Duodenal mucosa (tissue), 2 donors: ENCODE measurements around the gene SYNE3.

Experiments used
- H3K27ac ChIP-seq: one replicate; pipeline ENCODE4 v1.7.0; 2013; ENCODE audit warnings: low read depth, low read length
- H3K27me3 ChIP-seq, 2 donors: one replicate each; pipeline ENCODE4 v1.7.0; 2013; ENCODE audit warnings: low read length in 2 of 2, control low read depth in 1 of 2; ENCODE audit not compliant: insufficient read depth in 2 of 2, control insufficient read depth in 1 of 2
- H3K36me3 ChIP-seq, 2 donors: one replicate each; pipeline ENCODE4 v1.7.0; 2013; ENCODE audit warnings: low read length in 2 of 2, control low read depth in 1 of 2; ENCODE audit not compliant: insufficient read depth in 2 of 2, control insufficient read depth in 1 of 2
- H3K4me1 ChIP-seq, 2 donors: one replicate each; pipeline ENCODE4 v1.7.0; 2013; ENCODE audit warnings: low read length in 2 of 2, control low read depth in 1 of 2; ENCODE audit not compliant: insufficient read depth in 2 of 2, control insufficient read depth in 1 of 2
- H3K4me3 ChIP-seq, 2 donors: one replicate each; pipeline ENCODE4 v1.7.0; 2013; ENCODE audit warnings: low read length in 2 of 2, low read depth in 1 of 2
- H3K9ac ChIP-seq, 2 donors: one replicate each; pipeline ENCODE4 v1.7.0; 2013; ENCODE audit warnings: low read length in 2 of 2, low read depth in 1 of 2
- H3K9me3 ChIP-seq, 2 donors: one replicate each; pipeline ENCODE4 v1.7.0; 2013; ENCODE audit warnings: low read length in 2 of 2, control low read depth in 1 of 2; ENCODE audit not compliant: control insufficient read depth in 1 of 2

Gene SYNE3

DNA sequence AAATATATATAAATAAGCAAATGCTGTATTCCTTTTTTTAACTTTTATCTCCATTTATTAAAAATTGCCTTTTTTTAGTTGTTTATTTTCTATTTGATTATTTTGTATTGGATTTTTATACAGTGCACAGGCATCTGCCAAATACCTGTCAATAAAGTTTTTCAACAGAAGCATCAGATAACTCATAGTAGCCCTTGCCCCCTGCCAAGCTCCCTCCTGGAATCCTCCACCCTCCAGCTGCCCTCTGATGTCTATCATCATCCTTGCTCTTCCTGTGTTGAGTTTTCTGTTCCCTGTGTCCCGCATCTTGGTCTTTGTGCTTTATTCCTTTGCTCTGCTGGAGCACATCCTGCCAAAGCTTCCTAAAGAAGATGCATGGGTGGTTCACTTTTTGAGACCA, 35.0 kb upstream of the SYNE3 start:
- no peaks in the 10 kb centered on the region for H3K9me3 ChIP-seq

DNA sequence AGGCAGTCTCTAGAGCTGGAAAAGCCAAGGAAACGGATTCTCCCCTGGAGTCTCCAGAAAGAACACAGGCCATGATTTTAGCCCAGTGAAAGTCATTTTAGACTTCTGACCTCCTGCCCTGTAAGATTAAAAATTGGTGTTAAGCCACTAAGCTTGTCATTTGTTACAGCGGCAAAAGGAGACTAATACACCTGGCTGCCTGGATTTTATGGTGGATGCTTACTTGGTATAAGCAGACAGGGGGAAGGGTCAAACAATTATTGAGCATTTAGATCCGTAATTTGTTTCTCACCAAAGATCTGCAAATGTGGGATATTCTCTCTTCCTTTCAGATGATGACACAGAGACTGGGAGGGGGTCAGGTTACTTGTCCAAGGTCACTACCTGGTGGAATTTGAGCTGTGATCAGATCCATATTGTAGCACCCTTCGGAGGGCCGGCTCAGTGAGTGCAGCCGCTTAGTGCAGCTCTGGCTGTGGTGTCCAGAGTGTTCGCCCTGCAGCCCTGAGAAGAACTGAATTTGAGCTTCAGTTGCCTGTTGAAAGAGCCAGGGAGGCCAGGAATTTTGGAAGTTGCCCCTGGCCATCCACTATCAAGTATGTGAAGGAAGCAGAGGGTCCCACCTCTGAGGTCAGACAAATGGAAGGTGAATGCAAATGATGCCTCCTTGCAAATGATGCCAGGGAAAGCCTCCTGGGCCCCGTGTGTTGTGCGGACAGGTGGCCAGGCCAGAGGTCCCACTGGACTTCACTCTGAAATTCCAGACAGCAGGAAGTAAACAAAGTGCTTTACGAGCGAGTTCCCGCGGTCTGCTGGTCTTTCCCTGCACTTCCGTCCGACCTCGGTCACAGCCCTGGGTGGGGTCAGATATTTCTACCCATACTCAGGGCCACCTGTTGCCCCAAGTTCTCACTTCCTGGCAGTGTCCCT, 33.5 kb upstream of the SYNE3 start:
- Histone ChIP-seq H3K9ac (no peak overlapping the region), H3K27me3 (no peaks in the 10 kb centered on the region), H3K9me3 (no peaks in the 10 kb centered on the region), H3K4me3 (no peak overlapping the region), H3K36me3 (peaks cover 0 to 6% of the 10 kb centered on the region in 2 donors), H3K27ac (no peak overlapping the region), H3K4me1 (no peaks in the 10 kb centered on the region)

More for the DNA sequence above, 35.0 kb upstream of the SYNE3 start:
- no peaks in the 10 kb centered on the region for H3K4me1 ChIP-seq
- H3K27me3 ChIP-seq, result no peaks in the 10 kb centered on the region
- no peak overlapping the region for H3K27ac ChIP-seq
- H3K36me3 ChIP-seq, result no peaks in the 10 kb centered on the region
- H3K9ac ChIP-seq, result no peak overlapping the region
- no peak overlapping the region for H3K4me3 ChIP-seq

DNA sequence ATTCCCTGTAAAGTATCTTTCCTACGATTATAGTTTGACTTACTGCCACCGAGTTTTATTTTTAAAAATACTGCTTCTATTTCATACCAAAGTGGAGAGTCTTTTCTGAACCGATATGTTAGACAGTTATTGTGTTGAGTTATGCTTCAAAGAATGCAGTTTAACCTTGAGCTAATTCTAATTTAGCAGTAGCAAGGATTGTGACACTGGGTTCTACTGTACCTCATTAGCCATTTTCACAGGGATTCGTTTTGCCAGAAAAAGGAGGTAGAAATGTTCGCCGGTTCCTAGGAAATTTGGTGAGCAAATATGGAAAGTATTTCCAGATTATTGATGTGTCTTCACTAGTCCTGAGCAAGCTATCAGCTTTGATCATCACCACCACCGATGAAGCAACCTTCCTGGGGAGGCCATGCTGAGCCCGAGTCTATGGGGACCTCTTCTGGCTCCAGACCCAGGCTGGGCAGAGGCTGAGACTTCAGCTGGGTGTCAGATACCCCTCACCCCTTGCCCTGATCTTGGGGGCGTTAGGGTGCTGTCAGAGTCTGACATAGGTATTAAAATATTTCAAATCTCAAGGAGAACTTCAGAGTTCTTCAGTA, 32.0 kb upstream of the SYNE3 start:
- no peak overlapping the region for H3K4me3 ChIP-seq
- H3K9me3 ChIP-seq, result no peaks in the 10 kb centered on the region
- H3K4me1 ChIP-seq, result no peaks in the 10 kb centered on the region
- H3K36me3 ChIP-seq, result peaks cover 0 to 12% of the 10 kb centered on the region in 2 donors
- H3K27ac ChIP-seq, result no peak overlapping the region
- no peaks in the 10 kb centered on the region for H3K27me3 ChIP-seq
- H3K9ac ChIP-seq, result no peak overlapping the region

DNA sequence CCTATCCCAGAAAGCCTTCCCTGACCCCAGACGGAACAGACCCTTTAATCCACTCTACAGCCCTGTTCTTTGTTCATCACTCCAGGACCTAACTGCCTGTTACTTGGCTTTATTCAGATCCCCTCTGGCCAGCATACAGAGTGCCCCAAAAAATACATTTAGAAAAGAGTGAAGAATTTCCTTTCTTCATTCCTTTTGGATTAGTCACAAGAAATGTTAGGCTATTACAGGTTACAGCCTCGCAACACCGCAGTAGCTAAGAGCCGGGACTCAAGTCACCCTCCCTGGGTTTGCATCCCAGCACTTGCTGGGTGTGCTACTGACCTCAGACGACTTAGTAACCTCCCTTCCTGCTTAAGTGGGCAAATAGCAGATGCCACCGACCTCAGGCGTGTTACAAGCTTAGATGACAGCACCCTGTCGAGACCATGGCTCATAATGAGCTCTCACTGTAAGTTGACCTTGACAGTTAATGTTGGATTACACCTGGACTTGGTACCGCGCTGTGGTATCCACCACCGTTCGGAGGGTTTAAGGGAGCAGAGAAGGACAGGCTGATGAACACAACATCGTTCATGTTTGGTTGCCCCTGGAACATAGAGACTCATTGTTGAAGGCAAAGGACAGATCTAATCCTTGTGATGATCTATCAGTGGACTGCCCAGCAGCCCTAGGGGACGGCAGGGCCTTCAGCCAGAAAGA, 31.3 kb upstream of the SYNE3 start:
- H3K4me3 ChIP-seq, result no peak overlapping the region
- H3K36me3 ChIP-seq, result peaks cover 0 to 12% of the 10 kb centered on the region in 2 donors
- no peaks in the 10 kb centered on the region for H3K9me3 ChIP-seq
- no peak overlapping the region for H3K27ac ChIP-seq
- H3K27me3 ChIP-seq, result no peaks in the 10 kb centered on the region
- H3K4me1 ChIP-seq, result no peaks in the 10 kb centered on the region
- no peak overlapping the region for H3K9ac ChIP-seq

DNA sequence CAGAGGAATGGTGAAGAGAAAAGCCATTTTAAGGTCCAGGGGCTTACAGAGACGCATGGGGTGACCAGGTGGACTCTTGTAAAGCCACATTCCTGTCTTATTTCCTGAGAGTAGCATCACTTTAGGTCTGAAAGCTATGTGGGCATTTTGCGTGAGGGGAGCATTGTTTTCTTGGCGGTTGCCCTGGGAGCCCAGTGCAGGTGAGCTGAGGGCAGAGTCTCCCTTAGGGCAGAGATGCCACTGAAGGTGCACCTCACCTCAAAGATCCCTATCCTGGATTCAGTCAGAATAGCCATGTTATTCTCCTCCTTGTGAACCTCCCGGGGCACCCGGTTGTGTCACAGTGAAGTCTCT, 30.8 kb upstream of the SYNE3 start:
- no peak overlapping the region for H3K9ac ChIP-seq
- H3K4me1 ChIP-seq, result no peaks in the 10 kb centered on the region
- H3K4me3 ChIP-seq, result no peak overlapping the region
- H3K9me3 ChIP-seq, result no peaks in the 10 kb centered on the region
- H3K27ac ChIP-seq, result no peak overlapping the region
- H3K36me3 ChIP-seq, result peaks cover 0 to 12% of the 10 kb centered on the region in 2 donors
- no peaks in the 10 kb centered on the region for H3K27me3 ChIP-seq

DNA sequence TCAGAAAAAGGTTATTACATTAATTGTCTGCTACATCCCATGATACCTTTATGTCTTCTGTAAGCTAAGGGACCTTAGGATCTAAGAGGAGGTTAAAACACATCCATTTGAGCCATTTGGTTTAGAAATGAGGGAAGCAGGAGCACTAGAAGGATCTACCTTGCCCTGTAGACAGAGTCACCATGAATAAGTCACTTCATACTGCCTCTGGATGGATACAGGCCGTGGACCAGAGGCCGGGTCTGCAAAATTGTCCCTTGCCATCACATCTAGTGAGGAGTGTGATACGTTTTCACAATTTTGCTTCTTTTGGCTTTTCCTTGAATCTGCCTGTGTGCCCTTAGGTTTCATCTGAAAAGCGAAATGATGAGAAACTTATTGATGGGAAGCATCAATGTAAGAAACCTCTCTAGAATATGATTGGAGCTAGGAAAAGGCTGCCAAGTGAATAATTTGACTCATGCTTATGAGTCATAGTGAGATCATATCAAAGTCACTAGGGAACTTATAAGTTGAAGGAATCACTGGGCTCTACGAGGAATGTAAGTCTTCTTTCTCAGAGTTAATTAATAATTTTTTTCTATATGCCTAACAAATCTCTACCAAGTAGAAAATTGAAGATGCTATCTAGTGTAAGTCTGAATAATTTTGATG, 29.2 kb upstream of the SYNE3 start:
- Histone ChIP-seq H3K4me3 (no peak overlapping the region), H3K9ac (no peak overlapping the region), H3K27me3 (no peaks in the 10 kb centered on the region), H3K9me3 (no peaks in the 10 kb centered on the region), H3K36me3 (peaks cover 0 to 12% of the 10 kb centered on the region in 2 donors), H3K4me1 (no peaks in the 10 kb centered on the region), H3K27ac (no peak overlapping the region)

DNA sequence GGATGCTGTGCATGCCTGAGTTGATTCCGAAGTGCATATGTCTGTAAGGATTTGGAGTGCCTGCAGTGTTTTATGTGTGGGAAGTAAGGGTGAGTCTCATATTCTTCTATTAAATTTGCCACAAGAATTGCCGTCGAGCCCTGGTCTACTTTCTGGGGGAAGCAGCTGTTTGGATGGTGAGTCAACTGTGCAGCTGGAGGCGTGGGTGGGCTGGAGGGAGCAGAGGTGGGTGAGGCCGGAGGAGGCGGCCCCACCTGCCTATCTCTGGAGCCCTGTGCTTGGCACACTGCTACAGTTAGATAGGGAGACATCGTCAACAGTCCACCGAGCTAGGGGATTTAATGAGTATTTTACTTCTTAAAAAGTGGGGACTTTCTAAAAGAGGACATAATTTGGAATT, 28.1 kb upstream of the SYNE3 start:
- H3K36me3 ChIP-seq, result peaks cover 0 to 12% of the 10 kb centered on the region in 2 donors
- no peaks in the 10 kb centered on the region for H3K4me1 ChIP-seq
- H3K27ac ChIP-seq, result no peak overlapping the region
- H3K9me3 ChIP-seq, result no peaks in the 10 kb centered on the region
- H3K4me3 ChIP-seq, result no peak overlapping the region
- H3K27me3 ChIP-seq, result no peaks in the 10 kb centered on the region
- no peak overlapping the region for H3K9ac ChIP-seq

DNA sequence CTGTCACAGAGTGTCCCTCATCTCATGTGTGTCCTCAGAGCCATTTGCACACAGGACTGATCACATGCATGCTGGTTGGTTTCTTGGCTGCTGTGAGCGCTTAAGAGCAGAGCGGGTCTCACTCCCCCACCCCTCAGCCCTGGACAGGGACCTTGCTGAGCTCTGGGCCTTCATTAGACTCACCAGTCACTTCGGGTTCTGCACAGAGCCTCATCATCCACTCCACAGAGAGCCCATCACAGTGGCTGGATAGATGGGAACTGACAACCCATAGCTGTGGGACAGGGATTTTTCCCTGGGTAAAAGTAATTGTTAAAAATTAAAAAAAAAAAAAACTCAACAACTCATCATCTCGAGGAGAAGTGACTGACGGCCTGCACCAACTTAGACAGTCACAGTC, 26.6 kb upstream of the SYNE3 start:
- Histone ChIP-seq H3K9ac (no peak overlapping the region), H3K36me3 (peaks cover 0 to 12% of the 10 kb centered on the region in 2 donors), H3K4me3 (no peak overlapping the region), H3K9me3 (no peaks in the 10 kb centered on the region), H3K27ac (no peak overlapping the region), H3K4me1 (peaks cover 0 to 1% of the 10 kb centered on the region in 2 donors), H3K27me3 (no peaks in the 10 kb centered on the region)

DNA sequence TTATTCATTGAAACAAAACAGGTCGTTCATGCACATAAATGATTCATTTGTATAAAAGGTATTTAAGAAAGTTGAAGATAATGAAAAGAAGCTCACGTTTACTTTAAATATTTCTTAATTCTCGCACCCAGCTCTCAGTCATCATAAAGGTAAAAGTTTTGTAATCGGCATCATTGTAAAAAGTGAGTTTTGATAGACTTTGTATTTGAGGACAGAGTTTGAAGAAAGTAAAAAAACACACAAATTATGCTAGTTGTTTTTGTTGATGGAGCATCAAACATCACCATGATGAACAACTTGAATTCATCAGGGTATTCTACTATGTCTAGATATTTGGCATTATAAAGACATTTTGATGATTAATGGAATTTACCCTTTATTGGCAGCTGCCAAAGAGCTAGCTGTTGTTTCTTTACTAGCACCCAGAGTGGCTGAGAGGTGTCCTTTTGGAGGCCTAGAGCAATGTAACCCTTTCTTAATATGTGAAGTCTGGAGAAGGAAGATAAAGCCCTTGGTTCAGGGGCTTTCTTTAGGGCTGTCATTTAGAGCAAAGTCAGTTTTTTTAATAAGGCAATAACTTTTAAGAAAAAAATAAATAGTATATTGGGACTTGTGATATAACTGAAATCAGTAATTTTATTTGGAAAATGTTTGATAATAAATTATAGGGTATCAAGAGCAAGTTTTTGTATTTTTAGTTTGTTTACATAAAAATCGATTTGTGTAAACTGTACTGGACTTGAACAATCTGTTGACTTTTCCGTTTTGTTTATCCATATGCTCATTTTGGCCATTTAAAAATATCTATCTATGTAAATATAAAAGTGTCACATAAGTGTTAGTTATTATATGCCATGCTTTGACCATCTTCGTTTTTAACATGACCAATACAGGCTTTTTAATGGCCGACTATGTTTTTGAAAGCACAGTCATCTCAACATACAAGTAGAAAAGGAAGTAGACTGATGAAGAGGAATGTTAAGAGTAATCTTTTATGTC, 25.8 kb upstream of the SYNE3 start:
- Histone ChIP-seq H3K36me3 (peaks cover 0 to 12% of the 10 kb centered on the region in 2 donors), H3K27ac (no peak overlapping the region), H3K9me3 (no peaks in the 10 kb centered on the region), H3K4me1 (peaks cover 5 to 9% of the 10 kb centered on the region in 2 donors), H3K27me3 (no peaks in the 10 kb centered on the region), H3K4me3 (no peak overlapping the region), H3K9ac (no peak overlapping the region)
